HG02981 (cell line): ENCODE measurements around the gene HOGA1.

Experiments
- ATAC-seq: cut with Tn5 transposase; IDR thresholded peaks from one replicate; pipeline ENCODE4 v1.9.1; 2021; ENCODE audit warnings: mild to moderate bottlenecking, moderate library complexity; ENCODE audit not compliant: unreplicated experiment

HOGA1 gene

GRCh38 chr10:97578171-97578844, 5.9 kb upstream of the HOGA1 start:
- no peak for ATAC-seq

- no peak for ATAC-seq
Observed at GRCh38 chr10:97580421-97581367, 3.5 kb upstream of the HOGA1 start.

- ATAC-seq = no peak
Observed at GRCh38 chr10:97582169-97582568, 2.0 kb upstream of the HOGA1 start.

- no peak for ATAC-seq
Observed at GRCh38 chr10:97583476-97583875, 713 bp upstream of the HOGA1 start.

- no peak for ATAC-seq
Observed at GRCh38 chr10:97584798-97585438, 729 bp downstream of the HOGA1 start.

GRCh38 chr10:97585439-97585811, 1.2 kb downstream of the HOGA1 start:
- no peak for ATAC-seq

GRCh38 chr10:97587183-97587582, 3.0 kb downstream of the HOGA1 start:
- no peak for ATAC-seq

GRCh38 chr10:97589479-97589878, 5.3 kb downstream of the HOGA1 start, which contains the start of gene C10orf62:
Gene C10orf62, plus strand, starts transcription at chr10:97589721. Its CDS starts 177 bp downstream, at chr10:97589898.
- no peak for ATAC-seq

- ATAC-seq = no peak
Observed at GRCh38 chr10:97590082-97590747, 6.0 kb downstream of the HOGA1 start.

- no peak for ATAC-seq
Observed at GRCh38 chr10:97590748-97591495, 6.7 kb downstream of the HOGA1 start.

GRCh38 chr10:97593421-97593820, 9.2 kb downstream of the HOGA1 start:
- ATAC-seq = no peak

- ATAC-seq = no peak
Observed at GRCh38 chr10:97596101-97597082, 12.2 kb downstream of the HOGA1 start.

- ATAC-seq = no peak
Observed at GRCh38 chr10:97597778-97598177, 13.6 kb downstream of the HOGA1 start.

GRCh38 chr10:97598407-97599271, 14.4 kb downstream of the HOGA1 start:
- no peak for ATAC-seq

GRCh38 chr10:97599272-97599619, 15.1 kb downstream of the HOGA1 start:
- ATAC-seq = no peak

- no peak for ATAC-seq
Observed at GRCh38 chr10:97600616-97601015, 16.4 kb downstream of the HOGA1 start.

- no peak for ATAC-seq
Observed at GRCh38 chr10:97601268-97602215, 17.4 kb downstream of the HOGA1 start.
